Melanocyte of skin (primary cell): Measurements from ENCODE around the gene ECM1. TPM values are rescaled to one million over a fixed set of nuclear protein-coding genes. Genes with fewer than 3 reads are reported as not detected.

Source experiments
- small RNA-seq, 2 donors: library from RNA; depleted of rRNA; stranded (forward); fragments of <200 nt; gene quantifications; one replicate each; pipeline ENCODE3, GENCODE V24; 2012
- total RNA-seq, 2 donors: library from RNA; depleted of rRNA; stranded (reverse); fragments of >200 nt; gene quantifications; 2 replicates each; pipeline ENCODE4 v1.2.3, GENCODE V29; 2012

ECM1 gene
- total RNA-seq, result 10 to 100 TPM; 53.9 to 61.9 TPM

DNA sequence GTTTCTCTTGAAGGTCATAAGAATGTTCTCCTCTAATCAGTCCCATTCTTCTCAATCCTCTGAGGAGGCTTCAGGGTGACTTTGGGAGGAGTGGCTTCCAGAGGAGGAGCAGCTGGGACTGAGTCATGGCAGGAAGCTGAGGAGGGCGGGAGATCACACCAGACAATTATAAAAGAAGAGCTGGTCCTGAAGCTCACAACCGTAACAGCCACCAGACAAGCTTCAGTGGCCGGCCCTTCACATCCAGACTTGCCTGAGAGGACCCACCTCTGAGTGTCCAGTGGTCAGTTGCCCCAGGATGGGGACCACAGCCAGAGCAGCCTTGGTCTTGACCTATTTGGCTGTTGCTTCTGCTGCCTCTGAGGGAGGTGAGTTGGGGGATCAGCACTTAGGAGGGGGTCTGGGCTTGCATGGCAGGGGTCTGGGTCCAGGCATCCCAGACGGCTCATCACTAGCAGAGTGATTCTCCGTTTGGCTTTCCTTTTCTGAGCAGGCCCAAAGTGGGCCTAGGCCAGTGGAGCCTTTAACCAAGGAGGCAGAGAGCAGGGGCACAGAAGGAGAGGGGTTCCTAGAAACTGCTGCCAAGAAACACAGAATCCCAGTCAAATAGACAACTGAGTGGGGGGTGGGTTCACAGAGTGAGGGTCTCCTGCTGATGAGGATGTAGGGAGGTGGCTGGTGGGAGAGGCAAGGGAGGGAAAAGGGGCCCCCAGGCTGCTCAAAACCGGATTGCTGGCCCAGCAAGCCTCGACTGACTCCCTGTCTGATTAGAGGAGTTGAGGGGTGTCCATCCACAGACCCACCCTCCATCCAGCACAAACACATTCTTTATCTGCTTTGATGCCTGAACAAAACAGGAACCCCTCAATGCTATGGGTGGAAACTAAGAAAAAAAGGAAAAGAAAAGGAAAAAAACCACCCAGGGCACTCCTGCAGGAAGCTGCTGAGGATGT is at the start of gene ECM1:
Gene ECM1 (plus strand): TSS at position 198 of the 953 bp plus-strand sequence. CDS start 101 bp downstream, at position 299.

GRCh38 chr1:150486966-150487762 is 20.7 kb upstream of the ECM1 start, which contains the start of gene TARS2:
Gene TARS2, plus strand, starts transcription at chr1:150487419. Its CDS starts 32 bp downstream, at chr1:150487451.

DNA sequence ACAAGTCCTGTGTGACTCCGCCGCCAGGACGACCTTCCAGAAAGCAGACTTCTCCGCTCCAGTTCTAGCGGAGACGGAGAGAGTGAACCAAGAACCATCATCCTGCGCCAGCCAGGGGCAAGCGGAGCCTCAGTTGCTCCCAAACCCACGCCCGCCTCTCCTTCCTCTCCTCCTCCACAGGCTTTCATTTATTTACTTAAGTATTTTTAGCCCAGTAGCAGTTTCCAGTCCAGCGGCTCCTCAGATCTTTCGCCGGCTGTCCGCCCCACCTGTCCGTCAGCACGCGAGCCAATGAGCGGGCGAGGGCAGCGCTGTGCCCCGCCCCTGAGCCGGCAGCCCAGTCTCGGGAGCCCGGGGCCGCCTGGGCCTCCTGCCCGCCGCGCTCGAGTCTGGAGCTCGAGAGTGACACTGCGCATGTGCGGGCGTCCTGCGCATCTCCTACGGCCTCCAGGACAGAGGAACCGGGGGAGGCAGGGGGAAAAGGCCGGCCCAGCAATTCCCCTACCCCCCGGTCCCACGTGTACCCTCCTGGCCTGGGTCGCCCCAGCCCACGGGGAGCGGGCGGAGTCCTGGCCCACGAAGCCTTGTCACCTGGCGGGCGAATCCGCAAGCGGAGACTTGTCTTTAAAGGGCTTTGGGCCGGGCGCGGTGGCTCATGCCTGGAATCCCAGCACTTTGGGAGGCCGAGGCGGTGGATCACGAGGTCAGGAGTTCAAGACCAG is 7.6 kb downstream of the ECM1 start, which contains the start of gene FALEC:
Gene FALEC (plus strand): TSS at position 425 of the 722 bp plus-strand sequence.

GRCh38 chr1:150548632-150549495 is 41.0 kb downstream of the ECM1 start, which contains the start of gene ADAMTSL4:
Gene ADAMTSL4, plus strand, starts transcription at chr1:150549408. Its CDS starts 2,881 bp downstream, at chr1:150552289.

Small RNA genes lying within 50 kb of the gene (small RNA-seq; reads per million reads assigned to genes)
- gene MIR4257, result 0 reads per million in 2 donors

Other genes with a start within 250 kb of the ECM1 start
- 100 to 1,000 TPM; 102 to 139 TPM for gene APH1A, start 239.1 kb upstream of the ECM1 start, total RNA-seq
- 1 to 10 TPM; 1.7 to 2.7 TPM for gene C1orf54, start 235.3 kb upstream of the ECM1 start, total RNA-seq
- 1 to 10 TPM; 5.9 to 8.3 TPM for gene CIART, start 225.6 kb upstream of the ECM1 start, total RNA-seq
- gene MRPS21, start 214.2 kb upstream of the ECM1 start, total RNA-seq, result 10 to 100 TPM; 31.7 to 45.6 TPM
- 10 to 100 TPM; 31.7 to 52.6 TPM for gene PRPF3, start 186.6 kb upstream of the ECM1 start, total RNA-seq
- 10 to 100 TPM in 1 of 2 donors, 1 to 10 TPM in 1; 9.6 to 11.7 TPM for gene RPRD2, start 144.0 kb upstream of the ECM1 start, total RNA-seq
- 10 to 100 TPM; 28.9 to 34.3 TPM for gene TARS2, start 20.7 kb upstream of the ECM1 start, total RNA-seq
- gene FALEC, start 7.6 kb downstream of the ECM1 start, total RNA-seq, result not detected
- gene ADAMTSL4, start 41.3 kb downstream of the ECM1 start, total RNA-seq, result under 1 TPM; 0.34 to 0.67 TPM
- 100 to 1,000 TPM; 116 to 178 TPM for gene MCL1, start 71.5 kb downstream of the ECM1 start, total RNA-seq
- 10 to 100 TPM; 73.3 to 88.8 TPM for gene ENSA, start 121.5 kb downstream of the ECM1 start, total RNA-seq
- 10 to 100 TPM; 14.8 to 15.7 TPM for gene GOLPH3L, start 189.0 kb downstream of the ECM1 start, total RNA-seq
- gene HORMAD1, start 212.8 kb downstream of the ECM1 start, total RNA-seq, result under 1 TPM in 1 of 2 donors, not detected in 1; 0.34 TPM